COLO668 (cell line): Measurements from ENCODE around the gene GRIK3.
"Not testable (repeated sequence)": the region's sequence is repeated elsewhere in the genome, so short reads cannot be mapped to it uniquely, and the experiment has no call there.

ENCODE experiments used
- DNase-seq: peaks from one replicate; lab custom pipeline; 2025; ENCODE audit not compliant: unreplicated experiment; lab: John Stamatoyannopoulos, UW

GRIK3 gene

GRCh38 chr1:36911561-36912364, 122.6 kb downstream of the GRIK3 start:
- DNase-seq = no peak

GRCh38 chr1:36910886-36911540, 123.3 kb downstream of the GRIK3 start:
- no peak for DNase-seq

DNA sequence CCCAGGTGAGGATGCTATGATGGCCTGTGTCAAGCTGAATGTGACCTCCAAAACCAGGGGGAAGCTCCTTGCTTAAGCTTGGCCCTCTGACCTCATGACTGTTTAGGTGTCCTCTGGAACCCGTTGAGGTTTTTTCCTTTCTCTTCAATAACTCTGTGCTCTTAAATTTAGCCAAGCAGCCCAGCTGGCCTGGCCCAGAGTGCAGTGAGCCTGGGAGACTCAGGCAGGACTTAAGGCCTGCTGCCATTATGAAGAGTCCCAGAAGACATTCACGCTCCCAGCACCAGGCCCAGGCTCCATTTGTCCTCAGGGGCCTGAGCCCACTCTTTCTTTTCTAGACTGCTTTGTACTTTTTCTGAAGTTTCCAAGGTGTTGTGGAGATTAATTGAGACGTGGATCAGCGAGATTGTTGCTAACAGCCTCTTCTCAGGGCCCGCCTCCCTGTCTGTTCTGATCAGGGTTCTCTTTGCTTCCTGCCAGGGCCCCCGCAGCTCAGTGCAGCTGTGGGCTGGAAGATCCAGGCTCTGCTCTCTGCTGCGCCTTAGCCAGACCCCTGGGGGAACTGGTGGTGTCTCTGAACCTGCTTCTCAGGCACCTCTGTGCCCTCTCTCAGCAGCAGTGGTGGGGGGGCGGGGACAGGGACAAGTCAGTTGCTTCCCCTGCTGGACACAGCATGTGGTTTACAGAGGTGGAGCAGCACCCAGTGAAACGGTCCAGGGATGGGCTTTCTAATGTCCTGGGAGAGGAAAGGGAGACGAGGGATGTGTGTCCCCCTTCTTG, 124.2 kb downstream of the GRIK3 start:
- DNase-seq = no peak

DNA sequence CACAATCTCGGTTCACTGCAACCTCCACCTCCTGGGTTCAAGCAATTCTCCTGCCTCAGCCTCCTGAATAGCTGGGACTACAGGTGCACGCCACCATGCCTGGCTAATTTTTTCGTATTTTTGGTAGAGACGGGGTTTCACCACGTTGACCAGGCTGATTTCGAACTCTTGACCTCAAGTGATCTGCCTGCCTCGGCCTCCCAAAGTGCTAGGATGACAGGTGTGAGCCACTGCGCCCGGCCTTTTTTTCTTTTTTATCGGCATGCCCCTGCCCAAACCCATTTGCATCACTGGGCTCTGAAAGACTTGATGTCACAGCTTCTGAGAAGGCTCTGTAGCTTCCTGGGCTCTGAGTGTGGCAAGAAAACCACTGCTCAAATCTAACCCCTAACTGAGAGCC, 125.0 kb downstream of the GRIK3 start:
- DNase-seq = not testable (repeated sequence)

- no peak for DNase-seq
Observed at GRCh38 chr1:36908096-36908495, 126.2 kb downstream of the GRIK3 start.

- DNase-seq = no peak
Observed at GRCh38 chr1:36906555-36906954, 127.8 kb downstream of the GRIK3 start.

- DNase-seq = no peak
Observed at GRCh38 chr1:36905941-36906340, 128.4 kb downstream of the GRIK3 start.

- no peak for DNase-seq
Observed at GRCh38 chr1:36900128-36900527, 134.2 kb downstream of the GRIK3 start.

- DNase-seq = not testable (repeated sequence)
Observed at GRCh38 chr1:36897813-36898212, 136.5 kb downstream of the GRIK3 start.

DNA sequence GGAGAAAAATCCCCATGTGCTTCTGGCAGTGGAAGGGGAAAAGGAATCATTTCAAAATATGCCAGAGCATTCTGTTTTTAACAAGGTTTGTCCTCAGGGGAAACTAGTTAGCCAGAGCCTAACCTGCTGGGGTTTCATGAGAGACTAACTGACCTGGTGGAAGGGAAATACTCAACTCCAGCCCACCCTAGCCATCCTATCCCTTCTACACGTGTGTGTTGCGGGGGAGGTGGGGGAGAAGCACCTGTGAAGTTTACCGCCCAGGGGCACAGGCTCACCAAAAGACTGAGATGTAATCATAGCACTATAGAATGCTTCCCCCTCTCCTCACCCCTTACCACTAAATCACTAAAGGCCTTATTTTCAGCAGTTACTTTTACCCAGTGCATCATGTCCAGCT, 139.5 kb downstream of the GRIK3 start:
- no peak for DNase-seq

DNA sequence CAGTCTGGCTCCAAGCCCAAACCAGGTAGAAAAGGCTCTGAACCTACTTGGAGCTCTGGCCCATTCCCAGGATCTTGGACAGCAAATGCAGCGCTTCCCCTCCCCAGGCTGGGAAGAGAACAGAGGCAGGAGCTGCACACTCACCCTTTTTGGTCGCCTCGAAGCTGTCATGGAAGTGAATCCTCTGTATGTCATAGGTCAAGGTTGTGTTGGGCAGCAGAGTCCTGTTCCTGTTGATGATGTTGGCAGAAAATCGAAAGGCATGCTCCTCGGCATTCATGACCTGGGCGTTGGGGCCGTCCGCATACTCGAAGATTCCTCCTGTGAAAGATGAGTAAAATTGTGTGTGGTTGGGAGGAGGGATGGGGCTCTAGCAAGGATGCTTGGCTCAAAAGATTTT, 143.5 kb downstream of the GRIK3 start:
- no peak for DNase-seq

DNA sequence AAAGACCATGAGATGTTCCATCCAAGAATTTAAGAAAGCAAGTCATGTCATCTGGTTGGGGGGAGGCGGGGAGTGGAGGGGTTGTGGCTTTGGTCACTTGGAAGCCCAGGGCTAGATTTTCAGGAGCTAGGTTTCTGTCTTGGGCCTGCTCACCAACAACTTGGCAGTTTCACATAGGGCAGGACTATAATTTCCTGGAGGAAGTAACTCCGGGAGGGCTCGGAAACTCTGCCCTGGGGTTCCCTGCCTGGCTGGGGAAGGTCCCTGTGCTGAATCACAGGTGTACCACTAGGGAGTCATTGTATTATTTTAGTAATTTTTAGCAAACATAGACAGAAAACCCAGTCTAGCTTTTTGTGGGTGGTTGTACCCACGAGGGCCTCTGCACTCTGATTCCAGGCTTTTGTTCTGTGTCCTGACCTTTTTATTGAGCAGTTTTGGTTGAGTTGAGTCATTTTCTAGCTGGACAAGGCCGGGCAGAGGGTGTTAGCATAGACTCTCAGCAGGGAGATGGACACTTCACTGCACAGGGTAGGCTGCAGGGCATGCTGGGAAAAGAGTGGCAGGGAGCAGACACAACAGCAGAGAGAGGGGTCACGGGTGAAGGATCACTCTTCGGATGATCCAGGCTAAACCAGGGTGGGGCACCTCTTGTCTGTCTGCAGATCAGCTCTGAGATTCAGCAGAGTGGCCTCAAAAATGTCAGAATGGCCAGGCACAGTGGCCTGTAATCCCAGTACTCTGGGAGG, 144.7 kb downstream of the GRIK3 start:
- no peak for DNase-seq

DNA sequence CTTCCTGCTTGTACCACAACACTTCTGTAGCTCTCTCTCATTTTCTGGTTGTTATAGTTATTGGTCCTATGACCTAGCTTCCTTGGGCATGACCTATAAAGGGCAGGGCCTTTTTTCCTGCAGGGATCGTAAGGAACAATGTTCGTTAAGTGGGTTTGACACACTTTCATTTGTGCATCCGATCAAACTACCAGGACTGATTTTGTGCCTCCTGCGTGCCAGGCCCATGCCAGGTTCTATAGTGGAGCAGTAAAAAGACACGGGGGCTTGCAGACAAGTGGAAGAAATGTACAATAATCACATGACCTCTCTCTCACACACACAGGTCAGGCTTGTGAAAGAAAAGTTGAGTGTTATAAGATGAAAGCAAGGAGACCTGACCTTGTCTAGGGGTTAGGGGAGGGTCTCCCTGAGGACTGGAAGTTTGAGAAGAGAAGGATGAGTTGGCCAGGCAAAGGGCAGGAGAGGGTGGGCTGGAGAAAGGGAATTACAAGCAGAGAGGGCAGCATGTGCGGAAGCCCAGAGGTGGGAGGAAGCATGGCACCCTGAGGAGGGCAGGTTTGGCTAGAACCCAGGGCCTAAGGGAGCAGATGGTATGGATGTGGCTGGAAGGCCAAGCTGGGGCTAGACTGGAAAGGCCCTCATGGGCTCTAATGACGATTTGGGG, 145.4 kb downstream of the GRIK3 start:
- no peak for DNase-seq

- no peak for DNase-seq
Observed at GRCh38 chr1:36885540-36886357, 148.6 kb downstream of the GRIK3 start.

- no peak for DNase-seq
Observed at GRCh38 chr1:36884801-36885200, 149.5 kb downstream of the GRIK3 start.

- DNase-seq = no peak
Observed at GRCh38 chr1:36884029-36884701, 150.2 kb downstream of the GRIK3 start.

DNA sequence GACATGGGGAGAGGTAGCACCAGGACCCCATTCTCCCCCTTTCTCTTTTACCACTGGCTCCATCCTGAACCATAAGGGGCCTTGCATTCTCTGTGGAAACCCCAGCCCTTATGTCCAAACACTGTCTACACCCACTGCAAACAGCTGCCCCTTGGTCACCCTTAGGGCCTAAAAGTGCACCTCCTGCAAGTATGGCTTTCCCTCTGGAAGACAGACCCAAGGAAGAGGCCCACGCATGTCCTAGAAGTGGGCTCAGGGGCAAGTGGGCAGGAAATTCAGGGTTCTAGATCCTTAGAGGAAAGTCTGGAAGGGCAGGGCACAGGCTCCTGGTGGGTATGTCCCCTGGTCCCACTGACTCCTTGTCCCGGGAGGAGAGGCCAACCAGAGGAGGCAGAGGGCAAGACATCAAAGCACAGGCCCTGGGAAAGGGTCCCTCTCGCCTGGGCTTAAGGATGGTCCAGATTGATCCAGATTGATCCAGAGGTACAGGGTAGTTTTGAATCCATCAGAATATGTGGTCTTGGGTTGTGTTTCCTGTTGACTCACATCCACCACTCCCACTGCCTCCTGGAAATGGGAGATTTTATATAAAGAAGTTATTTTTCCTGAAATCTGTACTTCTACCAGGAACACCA, 150.9 kb downstream of the GRIK3 start:
- no peak for DNase-seq

DNA sequence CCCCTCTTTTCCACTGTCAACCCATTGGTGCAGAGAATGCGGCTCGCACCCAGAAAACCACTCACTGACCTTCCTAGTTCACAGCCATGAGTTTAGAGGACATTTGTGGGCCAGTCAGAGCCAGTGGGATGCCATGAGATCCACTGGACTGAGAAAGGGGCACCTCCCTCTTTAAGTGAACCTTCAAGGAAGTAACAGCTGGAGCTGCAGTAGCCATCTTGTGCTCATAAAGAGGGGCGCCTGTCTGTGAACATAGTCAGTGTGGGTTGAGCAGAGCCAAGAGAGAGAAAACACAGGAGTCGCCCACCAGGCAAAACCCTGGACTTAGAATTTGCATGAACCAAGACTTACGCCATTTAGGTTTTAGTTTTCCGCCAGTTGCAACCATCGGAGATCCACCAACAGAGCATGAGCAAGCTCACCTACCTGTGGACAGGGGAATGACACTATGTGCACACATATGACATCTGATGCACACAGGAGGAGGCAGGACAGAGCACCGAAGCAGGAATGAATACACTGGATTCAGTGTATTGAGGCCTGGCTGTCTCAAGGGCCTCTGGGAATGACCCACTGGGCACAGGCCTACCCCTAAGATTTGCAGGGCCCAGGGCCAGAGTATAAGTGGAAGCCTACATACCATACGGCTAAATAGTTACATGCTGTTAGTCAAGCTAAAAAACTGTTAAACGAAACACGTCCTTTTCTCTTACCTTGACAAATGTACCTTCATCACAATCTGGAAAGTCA, 151.6 kb downstream of the GRIK3 start:
- no peak for DNase-seq
